Chondrocyte (in vitro differentiated cells): ENCODE results near the gene KRTAP10-7. TPM values are rescaled to one million over a fixed set of nuclear protein-coding genes. Genes with fewer than 3 reads are reported as not detected.
"Not testable (repeated sequence)": the region's sequence is repeated elsewhere in the genome, so short reads cannot be mapped to it uniquely, and the experiment has no call there.

Experiments used
- DNase-seq: peaks from one replicate; pipeline ENCODE4 v3.0.0; 2021; ENCODE audit warnings: mixed read lengths, low spot score
- H3K27ac Mint-ChIP-seq: one replicate; pipeline ENCODE4 v1.8.0; 2021; ENCODE audit warnings: mild to moderate bottlenecking, moderate library complexity, mixed read lengths; ENCODE audit not compliant: unreplicated experiment
- H3K27me3 Mint-ChIP-seq: 2 replicates; pipeline ENCODE4 v1.8.0; 2021; ENCODE audit warnings: low read depth, mixed read lengths
- H3K36me3 Mint-ChIP-seq: 2 replicates; pipeline ENCODE4 v1.8.0; 2021; ENCODE audit warnings: low read depth, mixed read lengths
- H3K4me1 Mint-ChIP-seq: 2 replicates; pipeline ENCODE4 v1.8.0; 2021; ENCODE audit warnings: low read depth, mild to moderate bottlenecking, mixed read lengths
- H3K4me3 Mint-ChIP-seq: one replicate; pipeline ENCODE4 v1.8.0; 2021; ENCODE audit warnings: mild to moderate bottlenecking, moderate library complexity, mixed read lengths; ENCODE audit not compliant: unreplicated experiment
- H3K9me3 Mint-ChIP-seq: 2 replicates; pipeline ENCODE4 v1.8.0; 2021; ENCODE audit warnings: low read depth, mixed read lengths
- long read RNA-seq: library from polyadenylated mRNA; stranded (forward); transcript quantifications from one replicate; pipeline ENCODE4 v2.0.0, GENCODE V29; 2021
- total RNA-seq: library from RNA; stranded (reverse); gene quantifications from 3 replicates; pipeline ENCODE4 v1.2.1, GENCODE V29; 2021
- TF ChIP-seq, protein P1 (sequence below): fragments of 200-600 bp; sonication (generic); IDR thresholded peaks from 2 replicates; pipeline ENCODE4 v1.5.0; 2021; ENCODE audit warnings: antibody characterized with exemption, mild to moderate bottlenecking, moderate library complexity

Gene KRTAP10-7, protein sequence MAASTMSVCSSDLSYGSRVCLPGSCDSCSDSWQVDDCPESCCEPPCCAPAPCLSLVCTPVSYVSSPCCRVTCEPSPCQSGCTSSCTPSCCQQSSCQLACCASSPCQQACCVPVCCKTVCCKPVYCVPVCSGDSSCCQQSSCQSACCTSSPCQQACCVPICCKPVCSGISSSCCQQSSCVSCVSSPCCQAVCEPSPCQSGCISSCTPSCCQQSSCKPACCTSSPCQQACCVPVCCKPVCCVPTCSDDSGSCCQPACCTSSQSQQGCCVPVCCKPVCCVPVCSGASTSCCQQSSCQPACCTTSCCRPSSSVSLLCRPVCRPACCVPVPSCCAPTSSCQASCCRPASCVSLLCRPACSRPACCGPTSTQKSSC
- not detected in 3 replicates for total RNA-seq
- long read RNA-seq, result 0 reads

DNA sequence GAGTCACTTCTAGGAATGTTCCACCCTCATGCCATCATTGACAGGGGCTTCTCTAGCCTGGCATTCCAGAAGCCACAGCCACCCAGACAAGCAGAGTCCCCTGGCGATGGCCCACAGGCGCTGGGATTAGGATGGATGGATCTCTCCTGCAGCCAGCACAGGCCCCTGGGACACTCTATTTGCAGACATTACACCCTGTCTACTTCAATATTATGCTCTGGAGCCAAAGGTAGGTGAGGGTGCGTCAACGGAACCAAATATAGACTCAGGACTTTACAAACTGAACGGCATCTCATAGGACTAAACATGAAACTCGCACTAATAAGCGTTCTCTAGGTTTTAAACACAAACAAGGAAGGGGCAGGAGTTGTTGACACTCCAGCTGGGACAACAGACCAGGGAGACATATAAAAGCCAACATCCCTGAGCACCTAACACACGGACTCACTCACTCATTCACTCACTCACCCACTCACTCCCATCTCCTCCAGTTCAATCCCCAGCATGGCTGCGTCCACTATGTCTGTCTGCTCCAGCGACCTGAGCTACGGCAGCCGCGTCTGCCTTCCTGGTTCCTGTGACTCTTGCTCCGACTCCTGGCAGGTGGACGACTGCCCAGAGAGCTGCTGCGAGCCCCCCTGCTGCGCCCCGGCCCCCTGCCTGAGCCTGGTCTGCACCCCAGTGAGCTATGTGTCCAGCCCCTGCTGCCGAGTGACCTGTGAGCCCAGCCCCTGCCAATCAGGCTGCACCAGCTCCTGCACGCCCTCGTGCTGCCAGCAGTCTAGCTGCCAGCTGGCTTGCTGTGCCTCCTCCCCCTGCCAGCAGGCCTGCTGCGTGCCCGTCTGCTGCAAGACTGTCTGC, at the start of gene KRTAP10-7:
KRTAP10-7 (plus strand) TSS at position 480 of the 861 bp plus-strand sequence; CDS start at position 505, 25 bp downstream.
- not testable (repeated sequence) for H3K36me3 Mint-ChIP-seq, H3K4me3 Mint-ChIP-seq, H3K4me1 Mint-ChIP-seq, H3K27ac Mint-ChIP-seq, DNase-seq
- H3K27me3 Mint-ChIP-seq, result peaks cover 68% of the 10 kb centered on the region
- peaks cover 18% of the 10 kb centered on the region for H3K9me3 Mint-ChIP-seq

DNA sequence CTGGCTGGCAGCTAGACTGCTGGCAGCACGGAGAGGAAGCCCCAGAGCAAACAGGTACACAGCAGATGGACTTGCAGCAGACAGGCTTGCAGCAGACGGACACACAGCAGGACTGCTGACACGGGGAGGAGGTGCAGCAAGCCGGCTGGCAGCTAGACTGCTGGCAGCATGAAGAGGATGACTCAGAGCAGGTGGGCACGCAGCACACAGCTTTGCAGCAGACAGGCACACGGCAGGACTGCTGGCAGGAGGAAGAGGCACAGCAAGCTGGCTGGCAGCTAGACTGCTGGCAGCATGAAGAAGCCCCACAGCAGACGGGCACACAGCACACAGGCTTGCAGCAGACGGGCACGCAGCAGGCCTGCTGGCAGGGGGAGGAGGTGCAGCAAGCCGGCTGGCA, 49.6 kb upstream of the KRTAP10-7 start:
- H3K27me3 Mint-ChIP-seq, result peaks cover 13% of the 10 kb centered on the region
- H3K36me3 Mint-ChIP-seq, result peaks cover 12% of the 10 kb centered on the region
- peaks cover 16% of the 10 kb centered on the region for H3K4me1 Mint-ChIP-seq
- TF ChIP-seq, protein P1, sequence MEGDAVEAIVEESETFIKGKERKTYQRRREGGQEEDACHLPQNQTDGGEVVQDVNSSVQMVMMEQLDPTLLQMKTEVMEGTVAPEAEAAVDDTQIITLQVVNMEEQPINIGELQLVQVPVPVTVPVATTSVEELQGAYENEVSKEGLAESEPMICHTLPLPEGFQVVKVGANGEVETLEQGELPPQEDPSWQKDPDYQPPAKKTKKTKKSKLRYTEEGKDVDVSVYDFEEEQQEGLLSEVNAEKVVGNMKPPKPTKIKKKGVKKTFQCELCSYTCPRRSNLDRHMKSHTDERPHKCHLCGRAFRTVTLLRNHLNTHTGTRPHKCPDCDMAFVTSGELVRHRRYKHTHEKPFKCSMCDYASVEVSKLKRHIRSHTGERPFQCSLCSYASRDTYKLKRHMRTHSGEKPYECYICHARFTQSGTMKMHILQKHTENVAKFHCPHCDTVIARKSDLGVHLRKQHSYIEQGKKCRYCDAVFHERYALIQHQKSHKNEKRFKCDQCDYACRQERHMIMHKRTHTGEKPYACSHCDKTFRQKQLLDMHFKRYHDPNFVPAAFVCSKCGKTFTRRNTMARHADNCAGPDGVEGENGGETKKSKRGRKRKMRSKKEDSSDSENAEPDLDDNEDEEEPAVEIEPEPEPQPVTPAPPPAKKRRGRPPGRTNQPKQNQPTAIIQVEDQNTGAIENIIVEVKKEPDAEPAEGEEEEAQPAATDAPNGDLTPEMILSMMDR, result no peak
- no peak overlapping the region for H3K27ac Mint-ChIP-seq
- H3K9me3 Mint-ChIP-seq, result peaks cover 13% of the 10 kb centered on the region
- DNase-seq, result no peak
- no peak overlapping the region for H3K4me3 Mint-ChIP-seq

DNA sequence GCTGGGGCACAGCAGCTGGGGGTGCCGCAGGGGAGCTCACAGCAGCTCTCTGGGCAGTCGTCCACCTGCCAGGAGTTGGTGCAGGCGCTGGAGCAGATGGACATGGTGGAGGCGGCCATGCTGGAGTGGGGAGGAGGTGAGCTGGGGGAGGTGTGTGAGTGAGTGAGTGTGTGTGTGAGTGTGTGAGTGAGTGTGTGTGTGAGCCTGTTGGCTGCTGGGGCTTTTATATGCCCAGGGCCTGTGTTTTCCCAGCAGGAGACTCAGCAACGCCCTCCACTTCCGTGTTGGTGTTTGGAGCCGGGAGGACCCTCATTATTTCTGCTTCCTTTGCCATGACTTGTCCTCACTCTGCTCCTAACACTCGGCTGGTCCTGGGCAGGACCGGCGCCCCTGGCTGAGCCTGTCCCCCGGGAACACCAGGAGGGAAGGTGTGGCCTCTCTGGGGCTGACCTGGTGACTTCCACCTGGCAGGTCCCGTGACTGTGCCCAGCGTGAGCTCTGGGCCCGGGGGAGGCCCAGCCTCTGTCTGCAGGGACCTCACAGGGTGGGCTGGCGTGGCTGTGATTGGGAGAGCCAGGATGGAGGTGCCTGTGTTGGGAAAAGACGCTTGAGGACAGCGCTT, 48.9 kb upstream of the KRTAP10-7 start, which contains the start of gene KRTAP10-2:
KRTAP10-2 (minus strand) TSS at position 166 of the 622 bp plus-strand sequence; CDS start at position 119, 47 bp downstream.
- no peak within 1 kb of the TSS for H3K4me3 Mint-ChIP-seq
- H3K27ac Mint-ChIP-seq, result no peak within 1 kb of the TSS
- peaks cover 16% of the 10 kb centered on the region for H3K4me1 Mint-ChIP-seq
- H3K36me3 Mint-ChIP-seq, result peaks cover 11% of the 10 kb centered on the region
- TF ChIP-seq, protein P1, result no peak
- H3K27me3 Mint-ChIP-seq, result peaks cover 16% of the 10 kb centered on the region
- peaks cover 13% of the 10 kb centered on the region for H3K9me3 Mint-ChIP-seq
- no peak for DNase-seq

DNA sequence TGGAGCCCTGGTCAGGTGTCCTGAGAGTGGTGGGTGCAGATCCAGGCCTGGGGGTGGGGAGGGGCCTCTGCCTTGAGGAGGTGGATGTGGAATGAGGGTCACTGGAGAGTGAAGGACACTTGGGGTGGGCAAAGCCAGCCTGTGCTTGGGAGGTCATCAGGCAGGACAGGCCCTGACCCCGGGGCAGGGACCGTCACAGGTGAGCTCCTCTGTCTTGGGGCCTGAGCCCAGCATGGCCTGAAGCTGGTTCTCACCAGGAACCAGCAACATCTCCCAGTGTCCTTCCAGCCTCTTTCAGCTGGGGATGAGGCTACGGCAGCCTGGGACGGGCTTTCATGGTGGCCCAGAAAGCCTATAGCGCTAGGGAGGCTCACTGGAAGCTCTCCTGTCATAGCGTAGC, 48.3 kb upstream of the KRTAP10-7 start:
- peaks cover 17% of the 10 kb centered on the region for H3K27me3 Mint-ChIP-seq

DNA sequence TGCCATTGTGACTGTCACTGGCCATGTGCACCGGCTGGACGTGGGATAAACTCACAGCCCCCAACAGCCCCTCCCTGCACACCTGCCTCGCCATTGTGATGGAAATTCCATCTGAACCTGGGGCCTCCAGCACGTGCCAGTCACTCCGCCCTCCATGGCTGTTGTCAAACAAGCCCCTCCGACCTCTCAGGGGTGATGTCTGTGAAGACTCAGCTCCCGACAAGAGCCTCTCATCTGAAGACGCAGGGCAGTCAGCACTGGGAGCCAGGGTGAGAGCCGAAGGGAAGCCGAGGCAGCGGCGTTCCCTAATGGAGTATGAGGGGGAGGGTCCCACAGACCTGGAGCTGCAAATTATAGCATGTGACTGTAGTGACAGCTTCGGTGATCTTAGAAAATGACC, 47.7 kb upstream of the KRTAP10-7 start:
- TF ChIP-seq, protein P1, result no peak
- no peak for DNase-seq
- Mint-ChIP-seq H3K27ac (no peak overlapping the region), H3K4me1 (peaks cover 16% of the 10 kb centered on the region), H3K9me3 (peaks cover 1% of the 10 kb centered on the region), H3K36me3 (peaks cover 2% of the 10 kb centered on the region), H3K4me3 (no peak overlapping the region), H3K27me3 (peaks cover 18% of the 10 kb centered on the region)

More for the DNA sequence above, 48.3 kb upstream of the KRTAP10-7 start:
- Mint-ChIP-seq H3K4me3 (no peak overlapping the region), H3K36me3 (peaks cover 4% of the 10 kb centered on the region), H3K9me3 (peaks cover 6% of the 10 kb centered on the region), H3K4me1 (peaks cover 16% of the 10 kb centered on the region), H3K27ac (no peak overlapping the region)
- TF ChIP-seq, protein P1, result no peak
- DNase-seq, result no peak
